Sigmoid colon (tissue), 7 donors: Measurements from ENCODE around the gene THOC1. TPM values are rescaled to one million over a fixed set of nuclear protein-coding genes. Genes with fewer than 3 reads are reported as not detected.

Source experiments
- DNase-seq: peaks from one replicate; pipeline ENCODE4 v3.0.0-alpha.2; 2019
- H3K27ac ChIP-seq, 4 donors: fragments of 200-600 bp; sonication (generic); one replicate each; pipeline ENCODE4 v1.5.1; 2016 to 2019; ENCODE audit warnings: mild to moderate bottlenecking in 1 of 4
- H3K27me3 ChIP-seq, 3 donors: fragments of 200-600 bp; sonication (generic); one replicate each; pipeline ENCODE4 v1.5.1; 2019; ENCODE audit warnings: mild to moderate bottlenecking in 1 of 3
- H3K36me3 ChIP-seq, 4 donors: fragments of 200-600 bp; sonication (generic); one replicate each; pipeline ENCODE4 v1.5.1; 2016 to 2019
- H3K4me1 ChIP-seq, 4 donors: fragments of 200-600 bp; sonication (generic); one replicate each; pipeline ENCODE4 v1.5.1; 2017 to 2019
- H3K4me3 ChIP-seq, 4 donors: fragments of 200-600 bp; sonication (generic); one replicate each; pipeline ENCODE4 v1.5.1; 2017 to 2019; ENCODE audit warnings: mild to moderate bottlenecking in 2 of 4, moderate library complexity in 1 of 4
- H3K9me3 ChIP-seq, 4 donors: fragments of 200-600 bp in 3 of 4; sonication (generic) in 3 of 4; one replicate each; pipeline versions ENCODE4 v1.5.1 to v1.6.1; 2013 to 2019
- CTCF ChIP-seq, 4 experiments: fragments of 450-650 bp in 3 of 4; fragments of 200-600 bp in 1 of 4; IDR thresholded peaks; one replicate each; pipeline ENCODE4 v1.5.1; 2016 to 2019; ENCODE audit warnings: antibody characterized with exemption in 4 of 4, mild to moderate bottlenecking in 3 of 4, moderate library complexity in 2 of 4
- EP300 ChIP-seq, 4 donors: sonication (generic); formaldehyde crosslinking; IDR thresholded peaks; one replicate each; pipeline ENCODE4 v1.6.1; 2017; ENCODE audit warnings: antibody characterized with exemption in 4 of 4
- POLR2A ChIP-seq, 2 donors: fragments of 450-650 bp; IDR thresholded peaks; one replicate each; pipeline ENCODE4 v1.6.1; 2016; ENCODE audit warnings: antibody characterized with exemption in 2 of 2, mild to moderate bottlenecking in 2 of 2, moderate library complexity in 2 of 2
- POLR2AphosphoS5 ChIP-seq, 4 donors: sonication (generic); formaldehyde crosslinking; IDR thresholded peaks; one replicate each; pipeline ENCODE4 v1.6.1; 2017; ENCODE audit warnings: antibody characterized with exemption in 4 of 4
- WGBS, 2 donors: extraction: QIAGEN DNeasy Blood & Tissue Kit; methylation state at CpG; one replicate each; pipeline ENCODE4 v1.1.7; 2013; 5-methylcytosine and 5-hydroxymethylcytosine counted together
- intact Hi-C: fragments of 100-400 bp; cut with DNase I; formaldehyde crosslinking; loops from one replicate; pipeline ENCODE4 v1.15.1; 2023
- polyA plus RNA-seq, 3 donors: library from polyadenylated mRNA; stranded (reverse); fragments of 200-250 nt; gene quantifications; one replicate each; pipeline ENCODE4 v1.2.3, GENCODE V29; 2013
- total RNA-seq, 4 donors: library from RNA; depleted of rRNA; stranded (reverse); fragments of >200 nt; gene quantifications; one replicate each; pipeline ENCODE4 v1.1.0, GENCODE V29; 2016
- donor health status: healthy with polysubstance abuse.
- donor health status: Bipolar disorder and iron deficiency.
- donor health status: healthy.

THOC1 gene
- total and polyA plus RNA-seq, 7 donors: 7.2 to 71.2 (median 40.8) TPM

DNA sequence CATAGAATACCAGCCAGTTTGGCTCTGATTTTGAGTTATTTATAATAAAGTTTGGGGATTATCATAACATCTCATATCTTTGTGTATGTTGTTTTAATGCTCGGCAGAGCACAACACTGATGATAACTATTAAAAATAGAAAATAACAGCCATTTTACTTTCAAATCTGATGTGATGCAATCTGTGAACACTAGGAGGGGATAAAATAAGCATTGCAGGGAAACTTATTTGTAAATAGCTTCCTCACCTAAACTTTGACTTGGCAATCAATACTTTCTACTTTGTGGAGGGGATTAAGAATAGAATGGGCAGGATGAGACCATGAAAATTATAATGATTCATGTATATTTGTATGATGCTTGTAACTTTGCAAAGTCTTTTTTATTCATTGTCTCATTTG lies 55.1 kb downstream of the THOC1 start:
- no peak overlapping the region for H3K27ac ChIP-seq
- H3K4me3 ChIP-seq: no peak overlapping the region
- no peaks in the 10 kb centered on the region for H3K4me1 ChIP-seq
- H3K9me3 ChIP-seq: no peaks in the 10 kb centered on the region
- 80 to 84% methylated on average over 1 of the region's 1 CpG for WGBS, 2 donors
- no peaks in the 10 kb centered on the region for H3K27me3 ChIP-seq
- intact Hi-C loops: no loop called here
- no peak for TF ChIP-seq CTCF (IDR thresholded peaks at IDR 0.05)
- no peak for TF ChIP-seq POLR2A (IDR thresholded peaks at IDR 0.05)
- no peak for DNase-seq
- peaks cover 11 to 87% (median 29%) of the 10 kb centered on the region in 4 donors for H3K36me3 ChIP-seq

DNA sequence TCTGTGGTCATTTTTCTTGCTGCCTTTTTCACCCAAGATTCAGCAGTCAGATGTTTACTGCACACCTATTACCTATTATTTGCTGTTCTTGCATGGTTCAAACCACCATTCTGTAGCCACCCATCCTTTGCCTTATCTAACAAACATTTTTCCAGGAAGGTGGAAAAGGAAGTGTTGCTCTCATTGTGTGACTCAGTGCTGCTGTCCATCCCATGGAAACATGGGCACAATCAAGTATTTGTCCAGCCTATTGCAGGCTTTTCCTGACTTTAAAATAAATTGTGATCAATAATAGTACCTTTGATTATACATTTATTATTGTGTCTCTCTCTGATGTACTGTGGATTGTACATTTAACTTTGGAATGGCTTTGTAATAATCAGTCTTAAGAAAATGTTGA lies 56.3 kb downstream of the THOC1 start:
- intact Hi-C loops: no loop called here
- H3K27me3 ChIP-seq: no peaks in the 10 kb centered on the region
- no peak overlapping the region for H3K4me3 ChIP-seq
- H3K4me1 ChIP-seq: no peaks in the 10 kb centered on the region
- TF ChIP-seq POLR2A (IDR thresholded peaks at IDR 0.05): no peak
- TF ChIP-seq POLR2AphosphoS5 (IDR thresholded peaks at IDR 0.05): no peak
- no peak for TF ChIP-seq EP300 (IDR thresholded peaks at IDR 0.05)
- no peak for TF ChIP-seq CTCF (IDR thresholded peaks at IDR 0.05)
- DNase-seq: no peak
- H3K36me3 ChIP-seq: peaks cover 7 to 83% (median 22%) of the 10 kb centered on the region in 4 donors
- H3K9me3 ChIP-seq: no peaks in the 10 kb centered on the region
- H3K27ac ChIP-seq: no peak overlapping the region

DNA sequence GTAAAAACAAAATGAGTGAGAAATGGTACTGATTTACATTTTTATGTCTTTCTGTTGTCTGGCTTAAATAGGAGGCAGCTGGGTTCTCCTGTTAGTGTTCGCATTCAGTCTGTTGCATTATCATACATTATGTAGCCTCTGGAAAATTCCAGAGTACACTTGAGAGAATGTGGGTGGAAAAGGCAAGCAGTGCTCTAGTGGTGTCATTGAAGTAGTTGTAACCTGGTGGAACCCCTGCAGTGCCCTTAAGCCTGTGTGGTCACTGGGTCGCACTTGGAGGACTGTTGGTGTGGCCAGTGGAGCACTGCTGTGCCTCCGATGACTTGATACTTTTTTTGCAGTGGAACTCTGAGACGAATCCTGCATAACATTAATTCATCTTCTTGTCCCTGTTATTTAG lies 57.1 kb downstream of the THOC1 start:
- Histone ChIP-seq H3K4me3 (no peak overlapping the region), H3K27me3 (no peaks in the 10 kb centered on the region), H3K4me1 (no peaks in the 10 kb centered on the region), H3K9me3 (no peaks in the 10 kb centered on the region), H3K36me3 (peaks cover 10 to 83% (median 26%) of the 10 kb centered on the region in 4 donors), H3K27ac (no peak overlapping the region)
- TF ChIP-seq CTCF (IDR thresholded peaks at IDR 0.05): no peak
- no peak for TF ChIP-seq POLR2AphosphoS5 (IDR thresholded peaks at IDR 0.05)
- no peak for TF ChIP-seq EP300 (IDR thresholded peaks at IDR 0.05)
- no peak for TF ChIP-seq POLR2A (IDR thresholded peaks at IDR 0.05)
- intact Hi-C loops: no loop called here
- DNase-seq: no peak
- 93 to 94% methylated on average over 4 of the region's 4 CpGs for WGBS, 2 donors

- DNase-seq: no peak
- intact Hi-C loops: no loop called here
- peaks cover 17 to 83% (median 29%) of the 10 kb centered on the region in 4 donors for H3K36me3 ChIP-seq
- no peaks in the 10 kb centered on the region for H3K27me3 ChIP-seq
- 83 to 94% methylated on average over 1 of the region's 1 CpG for WGBS, 2 donors
- no peaks in the 10 kb centered on the region for H3K4me1 ChIP-seq
- H3K4me3 ChIP-seq: no peak overlapping the region
- TF ChIP-seq POLR2A (IDR thresholded peaks at IDR 0.05): no peak
- TF ChIP-seq CTCF (IDR thresholded peaks at IDR 0.05): no peak
- no peak for TF ChIP-seq EP300 (IDR thresholded peaks at IDR 0.05)
- no peak for TF ChIP-seq POLR2AphosphoS5 (IDR thresholded peaks at IDR 0.05)
- no peak overlapping the region for H3K27ac ChIP-seq
- H3K9me3 ChIP-seq: no peaks in the 10 kb centered on the region
Observed at GRCh38 chr18:210075-210474, 57.8 kb downstream of the THOC1 start.

GRCh38 chr18:199768-200167 lies 68.1 kb downstream of the THOC1 start:
- no peak overlapping the region for H3K4me3 ChIP-seq
- 97 to 98% methylated on average over 2 of the region's 2 CpGs for WGBS, 2 donors
- peaks cover 8 to 91% (median 28%) of the 10 kb centered on the region in 4 donors for H3K36me3 ChIP-seq
- H3K27ac ChIP-seq: no peak overlapping the region
- TF ChIP-seq POLR2A (IDR thresholded peaks at IDR 0.05) (no peak), EP300 (IDR thresholded peaks at IDR 0.05) (no peak), POLR2AphosphoS5 (IDR thresholded peaks at IDR 0.05) (no peak), CTCF (IDR thresholded peaks at IDR 0.05) (no peak)
- H3K27me3 ChIP-seq: no peaks in the 10 kb centered on the region
- intact Hi-C loops: no loop called here
- no peaks in the 10 kb centered on the region for H3K4me1 ChIP-seq
- DNase-seq: no peak
- no peaks in the 10 kb centered on the region for H3K9me3 ChIP-seq
